ENCODE measurements around the gene GNB1L.

GRCh38 chr22:19743081-19743480, 111.6 kb downstream of the GNB1L start:
- TF ChIP-seq, protein P1, sequence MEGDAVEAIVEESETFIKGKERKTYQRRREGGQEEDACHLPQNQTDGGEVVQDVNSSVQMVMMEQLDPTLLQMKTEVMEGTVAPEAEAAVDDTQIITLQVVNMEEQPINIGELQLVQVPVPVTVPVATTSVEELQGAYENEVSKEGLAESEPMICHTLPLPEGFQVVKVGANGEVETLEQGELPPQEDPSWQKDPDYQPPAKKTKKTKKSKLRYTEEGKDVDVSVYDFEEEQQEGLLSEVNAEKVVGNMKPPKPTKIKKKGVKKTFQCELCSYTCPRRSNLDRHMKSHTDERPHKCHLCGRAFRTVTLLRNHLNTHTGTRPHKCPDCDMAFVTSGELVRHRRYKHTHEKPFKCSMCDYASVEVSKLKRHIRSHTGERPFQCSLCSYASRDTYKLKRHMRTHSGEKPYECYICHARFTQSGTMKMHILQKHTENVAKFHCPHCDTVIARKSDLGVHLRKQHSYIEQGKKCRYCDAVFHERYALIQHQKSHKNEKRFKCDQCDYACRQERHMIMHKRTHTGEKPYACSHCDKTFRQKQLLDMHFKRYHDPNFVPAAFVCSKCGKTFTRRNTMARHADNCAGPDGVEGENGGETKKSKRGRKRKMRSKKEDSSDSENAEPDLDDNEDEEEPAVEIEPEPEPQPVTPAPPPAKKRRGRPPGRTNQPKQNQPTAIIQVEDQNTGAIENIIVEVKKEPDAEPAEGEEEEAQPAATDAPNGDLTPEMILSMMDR (IDR thresholded peaks at IDR 0.05; ENCODE audit: poor library complexity, severe bottlenecking), result no peak
- TF ChIP-seq POLR2AphosphoS5 (IDR thresholded peaks at IDR 0.05), result no peak
- TF ChIP-seq, protein P2, sequence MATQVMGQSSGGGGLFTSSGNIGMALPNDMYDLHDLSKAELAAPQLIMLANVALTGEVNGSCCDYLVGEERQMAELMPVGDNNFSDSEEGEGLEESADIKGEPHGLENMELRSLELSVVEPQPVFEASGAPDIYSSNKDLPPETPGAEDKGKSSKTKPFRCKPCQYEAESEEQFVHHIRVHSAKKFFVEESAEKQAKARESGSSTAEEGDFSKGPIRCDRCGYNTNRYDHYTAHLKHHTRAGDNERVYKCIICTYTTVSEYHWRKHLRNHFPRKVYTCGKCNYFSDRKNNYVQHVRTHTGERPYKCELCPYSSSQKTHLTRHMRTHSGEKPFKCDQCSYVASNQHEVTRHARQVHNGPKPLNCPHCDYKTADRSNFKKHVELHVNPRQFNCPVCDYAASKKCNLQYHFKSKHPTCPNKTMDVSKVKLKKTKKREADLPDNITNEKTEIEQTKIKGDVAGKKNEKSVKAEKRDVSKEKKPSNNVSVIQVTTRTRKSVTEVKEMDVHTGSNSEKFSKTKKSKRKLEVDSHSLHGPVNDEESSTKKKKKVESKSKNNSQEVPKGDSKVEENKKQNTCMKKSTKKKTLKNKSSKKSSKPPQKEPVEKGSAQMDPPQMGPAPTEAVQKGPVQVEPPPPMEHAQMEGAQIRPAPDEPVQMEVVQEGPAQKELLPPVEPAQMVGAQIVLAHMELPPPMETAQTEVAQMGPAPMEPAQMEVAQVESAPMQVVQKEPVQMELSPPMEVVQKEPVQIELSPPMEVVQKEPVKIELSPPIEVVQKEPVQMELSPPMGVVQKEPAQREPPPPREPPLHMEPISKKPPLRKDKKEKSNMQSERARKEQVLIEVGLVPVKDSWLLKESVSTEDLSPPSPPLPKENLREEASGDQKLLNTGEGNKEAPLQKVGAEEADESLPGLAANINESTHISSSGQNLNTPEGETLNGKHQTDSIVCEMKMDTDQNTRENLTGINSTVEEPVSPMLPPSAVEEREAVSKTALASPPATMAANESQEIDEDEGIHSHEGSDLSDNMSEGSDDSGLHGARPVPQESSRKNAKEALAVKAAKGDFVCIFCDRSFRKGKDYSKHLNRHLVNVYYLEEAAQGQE (IDR thresholded peaks at IDR 0.05; ENCODE audit: borderline replicate concordance), result no peak
- no peak for TF ChIP-seq EZH2 (IDR thresholded peaks at IDR 0.05; ENCODE audit: borderline replicate concordance, insufficient read depth, low read length, poor library complexity, severe bottlenecking)
- TF ChIP-seq EP300 (conservative IDR thresholded peaks at IDR 0.05; ENCODE audit: poor library complexity, severe bottlenecking), result no peak
- TF ChIP-seq RAD21 (conservative IDR thresholded peaks at IDR 0.05), result no peak
